Lower leg skin (tissue), 4 donors: Measurements from ENCODE around the gene DISC1. TPM values are rescaled to one million over a fixed set of nuclear protein-coding genes. Genes with fewer than 3 reads are reported as not detected.

Source experiments
- DNase-seq, 2 donors: peaks; one replicate each; pipeline ENCODE4 v3.0.0-alpha.2; 2019; ENCODE audit warnings: low spot score in 2 of 2
- H3K4me3 ChIP-seq: fragments of 200-600 bp; sonication (generic); 2 replicates; pipeline ENCODE4 v1.5.1; 2017; ENCODE audit warnings: mild to moderate bottlenecking, low read depth; ENCODE audit not compliant: poor library complexity, severe bottlenecking
- CTCF ChIP-seq, 3 donors: fragments of 450-650 bp; IDR thresholded peaks; one replicate each; pipeline ENCODE4 v1.5.1; 2016; ENCODE audit warnings: antibody characterized with exemption in 3 of 3, mild to moderate bottlenecking in 3 of 3, moderate library complexity in 2 of 3
- POLR2A ChIP-seq, 2 donors: fragments of 450-650 bp; IDR thresholded peaks; one replicate each; pipeline ENCODE4 v1.6.1; 2016 to 2017; ENCODE audit warnings: antibody characterized with exemption in 2 of 2, mild to moderate bottlenecking in 1 of 2, moderate library complexity in 1 of 2
- WGBS, 2 donors: methylation state at CpG; one replicate each; pipeline ENCODE4 v1.1.5; 2018; 5-methylcytosine and 5-hydroxymethylcytosine counted together
- intact Hi-C: fragments of 100-400 bp; cut with DNase I; formaldehyde crosslinking; loops from one replicate; pipeline ENCODE4 v1.15.0; 2023; ENCODE audit warnings: low total_unique reads
- total RNA-seq, 4 donors: library from RNA; depleted of rRNA; stranded (reverse); fragments of >200 nt; gene quantifications; one replicate each; pipeline ENCODE4 v1.1.0, GENCODE V29; 2016

DISC1 gene
- total RNA-seq, 4 donors from 2014 or later, result 1.6 to 7.4 (median 3.5) TPM

GRCh38 chr1:231971397-231972110 is 345.0 kb downstream of the DISC1 start:
- WGBS, 2 donors, result 73 to 76% methylated on average over 12 of the region's 12 CpGs
- H3K4me3 ChIP-seq, result no peak overlapping the region
- TF ChIP-seq CTCF (IDR thresholded peaks at IDR 0.05) (no peak), POLR2A (IDR thresholded peaks at IDR 0.05) (no peak)
- DNase-seq, result no peak
- intact Hi-C loops, result no loop called here

DNA sequence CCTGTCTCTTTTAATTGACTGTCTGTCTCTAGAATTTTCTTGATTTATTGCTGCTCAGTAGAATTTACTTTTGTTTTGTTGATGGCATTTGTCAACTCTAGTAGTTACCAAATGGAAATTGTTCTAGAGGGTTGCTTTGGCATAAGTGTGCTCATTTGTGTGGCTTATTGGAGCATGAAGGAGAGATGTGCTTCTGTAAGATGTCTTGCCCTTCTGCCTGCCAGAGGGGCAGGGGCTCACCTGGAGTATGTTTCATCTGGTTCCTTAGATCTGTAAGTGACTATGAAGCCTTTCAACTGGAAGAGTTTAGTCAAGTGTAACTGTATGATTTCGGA is 345.5 kb downstream of the DISC1 start:
- no peak for TF ChIP-seq POLR2A (IDR thresholded peaks at IDR 0.05)
- no peak for TF ChIP-seq CTCF (IDR thresholded peaks at IDR 0.05)
- 87 to 100% methylated on average over 1 of the region's 1 CpG for WGBS, 2 donors
- H3K4me3 ChIP-seq, result no peak overlapping the region
- DNase-seq, result no peak
- intact Hi-C loops, result no loop called here

GRCh38 chr1:231973830-231974229 is 347.2 kb downstream of the DISC1 start:
- no peak for DNase-seq
- H3K4me3 ChIP-seq, result no peak overlapping the region
- intact Hi-C loops, result no loop called here
- WGBS, 2 donors, result 84 to 86% methylated on average over 5 of the region's 5 CpGs
- TF ChIP-seq CTCF (IDR thresholded peaks at IDR 0.05) (no peak), POLR2A (IDR thresholded peaks at IDR 0.05) (no peak)

DNA sequence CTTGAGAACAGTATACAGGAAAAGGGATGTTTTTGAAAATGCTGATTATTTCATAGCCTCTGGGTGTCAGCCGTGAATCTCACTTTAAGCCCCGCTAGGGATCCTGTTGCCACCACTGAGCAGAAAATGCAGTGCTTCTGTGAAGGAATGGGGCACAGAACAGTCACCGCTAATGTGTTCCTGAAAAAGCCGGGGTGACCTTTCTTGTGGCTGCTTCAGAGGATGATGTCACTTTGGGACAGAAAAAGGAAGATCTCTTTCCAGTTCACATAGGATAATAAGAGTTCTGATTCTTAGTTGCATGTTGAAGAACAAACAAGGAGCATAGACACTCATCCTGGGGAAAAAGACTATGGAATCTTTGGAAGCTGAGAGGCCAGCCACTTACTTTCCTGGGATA is 349.6 kb downstream of the DISC1 start:
- TF ChIP-seq POLR2A (IDR thresholded peaks at IDR 0.05) (no peak), CTCF (IDR thresholded peaks at IDR 0.05) (no peak)
- WGBS, 2 donors, result 84 to 95% methylated on average over 4 of the region's 4 CpGs
- DNase-seq, result no peak
- H3K4me3 ChIP-seq, result no peak overlapping the region
- intact Hi-C loops, result no loop called here

DNA sequence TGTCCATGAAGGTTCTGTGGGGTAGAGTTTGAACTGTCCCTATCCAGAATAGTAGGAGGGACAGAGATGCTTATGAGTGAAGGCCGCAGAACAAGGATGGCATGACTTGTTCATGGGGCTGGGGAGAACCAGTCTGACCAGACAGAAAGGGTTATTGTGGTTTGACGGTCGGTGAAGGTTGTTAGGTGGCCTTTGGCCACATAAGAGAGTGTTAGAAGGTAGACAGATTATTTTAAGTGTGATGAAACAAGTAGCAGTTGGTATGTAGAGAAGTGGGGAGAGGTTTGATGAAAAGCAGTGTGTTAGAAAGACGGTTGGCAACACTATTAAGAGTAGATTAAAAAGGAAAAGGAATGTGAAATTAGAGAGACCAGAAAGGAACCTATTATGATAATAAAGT is 355.1 kb downstream of the DISC1 start:
- no peak for DNase-seq
- WGBS, 2 donors, result 75 to 87% methylated on average over 4 of the region's 4 CpGs
- intact Hi-C loops, result no loop called here
- H3K4me3 ChIP-seq, result no peak overlapping the region
- TF ChIP-seq CTCF (IDR thresholded peaks at IDR 0.05), result no peak
- no peak for TF ChIP-seq POLR2A (IDR thresholded peaks at IDR 0.05)
